Breast epithelium (tissue), 3 donors: ENCODE data around the gene PLCG1.

ENCODE experiments used
- CTCF ChIP-seq, 3 donors: fragments of 450-650 bp; IDR thresholded peaks; one replicate each; pipeline ENCODE4 v1.5.1; 2016 to 2017; ENCODE audit warnings: antibody characterized with exemption in 3 of 3, mild to moderate bottlenecking in 3 of 3, moderate library complexity in 3 of 3
- POLR2A ChIP-seq: fragments of 450-650 bp; IDR thresholded peaks from one replicate; pipeline ENCODE4 v1.6.1; 2016; ENCODE audit warnings: antibody characterized with exemption, mild to moderate bottlenecking, moderate library complexity
- POLR2AphosphoS5 ChIP-seq, 3 donors: sonication (generic); formaldehyde crosslinking; IDR thresholded peaks; one replicate each; pipeline ENCODE4 v1.6.1; 2017; ENCODE audit warnings: antibody characterized with exemption in 3 of 3

- TF ChIP-seq CTCF (IDR thresholded peaks at IDR 0.05): no peak
- no peak for TF ChIP-seq POLR2AphosphoS5 (IDR thresholded peaks at IDR 0.05)
- no peak for TF ChIP-seq POLR2A
These were observed 13.3 kb downstream of the PLCG1 start for GRCh38 chr20:41150664-41151063.
